Erythroblast (primary cell): ENCODE measurements around the gene HIKESHI.
A peak's percentile ranks its signal among the peaks of the same experiment; 100 is the strongest.
"Not testable (repeated sequence)": the region's sequence is repeated elsewhere in the genome, so short reads cannot be mapped to it uniquely, and the experiment has no call there.

Source experiments
- DNase-seq, 2 experiments: peaks; one replicate each; lab custom pipeline; 2025; lab: John Stamatoyannopoulos, UW
- GATA1 ChIP-seq: IDR thresholded peaks from 2 replicates; pipeline ENCODE4 v1.6.1; 2011; ENCODE audit warnings: low read depth, mild to moderate bottlenecking, control low read depth, low read length, moderate library complexity
- POLR2A ChIP-seq: IDR thresholded peaks from 2 replicates; pipeline ENCODE4 v1.6.1; 2011; ENCODE audit warnings: mild to moderate bottlenecking, low read length

HIKESHI gene

GRCh38 chr11:86287468-86287796 lies 14.6 kb upstream of the HIKESHI start:
- no peak for DNase-seq
- TF ChIP-seq POLR2A (no peak), GATA1 (no peak)

GRCh38 chr11:86288776-86289507 lies 13.1 kb upstream of the HIKESHI start:
- TF ChIP-seq GATA1 (no peak), POLR2A (no peak)

GRCh38 chr11:86289508-86290280 lies 12.3 kb upstream of the HIKESHI start:
- DNase-seq: not testable (repeated sequence)

More at GRCh38 chr11:86288776-86289507, 13.1 kb upstream of the HIKESHI start:
- DNase-seq: peak in 1 of 2 experiments; percentile 7

- peak; percentile 64 to 80 for DNase-seq
- no peak for TF ChIP-seq GATA1
- TF ChIP-seq POLR2A: no peak
Observed at GRCh38 chr11:86291466-86292262, 10.4 kb upstream of the HIKESHI start.

GRCh38 chr11:86292912-86293616 lies 9.0 kb upstream of the HIKESHI start:
- TF ChIP-seq POLR2A (no peak), GATA1 (no peak)
- no peak for DNase-seq

GRCh38 chr11:86294026-86294425 lies 8.0 kb upstream of the HIKESHI start:
- TF ChIP-seq GATA1 (no peak), POLR2A (no peak)
- no peak for DNase-seq

GRCh38 chr11:86301742-86302091 lies 323 bp upstream of the HIKESHI start:
- DNase-seq: no peak
- TF ChIP-seq POLR2A (no peak), GATA1 (no peak)

- TF ChIP-seq GATA1: no peak
- peak in 1 of 2 experiments; percentile 28 for DNase-seq
Observed at GRCh38 chr11:86303257-86303656, 1.2 kb downstream of the HIKESHI start.

- DNase-seq: not testable (repeated sequence)
Observed at GRCh38 chr11:86308710-86309109, 6.7 kb downstream of the HIKESHI start.

- no peak for DNase-seq
- no peak for TF ChIP-seq POLR2A
- TF ChIP-seq GATA1: no peak
Observed at GRCh38 chr11:86313793-86314192, 11.8 kb downstream of the HIKESHI start.

- no peak for TF ChIP-seq GATA1
- TF ChIP-seq POLR2A: no peak
- no peak for DNase-seq
Observed at GRCh38 chr11:86314636-86315035, 12.6 kb downstream of the HIKESHI start.

- no peak for DNase-seq
- TF ChIP-seq GATA1: no peak
- no peak for TF ChIP-seq POLR2A
Observed at GRCh38 chr11:86335131-86335767, 33.2 kb downstream of the HIKESHI start.

- TF ChIP-seq POLR2A: no peak
- no peak for TF ChIP-seq GATA1
- no peak for DNase-seq
Observed at GRCh38 chr11:86337227-86337626, 35.2 kb downstream of the HIKESHI start.
